SK-N-MC (cell line): ENCODE results near the gene TMEM138.

Experiments used
- FOXP2 ChIP-seq: optimal IDR thresholded peaks from 2 replicates; pipeline ENCODE3; 2011; ENCODE audit warnings: mild to moderate bottlenecking, moderate library complexity; ENCODE audit not compliant: insufficient read depth; ENCODE audit errors: extremely low read length, control extremely low read depth
- POLR2AphosphoS5 ChIP-seq: IDR thresholded peaks from 2 replicates; pipeline ENCODE4 v1.6.1; 2012; ENCODE audit warnings: mild to moderate bottlenecking, low read depth, low read length, borderline replicate concordance

- TF ChIP-seq POLR2AphosphoS5: no peak
- TF ChIP-seq FOXP2: no peak
Observed at GRCh38 chr11:61325649-61326414, 36.3 kb upstream of the TMEM138 start.
